ENCODE data around the gene RABGAP1. TPM values are rescaled to one million over a fixed set of nuclear protein-coding genes. Genes with fewer than 3 reads are reported as not detected.

RABGAP1 gene
- total RNA-seq, 1 donor from 2014 or later: 31.9 TPM

- Histone ChIP-seq H3K4me3 (ENCODE audit: low read depth, low read length) (no peak overlapping the region), H3K27me3 (ENCODE audit: control insufficient read depth, insufficient read depth, low read length) (no peaks in the 10 kb centered on the region), H3K36me3 (ENCODE audit: control insufficient read depth, insufficient read depth, low read length) (peaks cover 2% of the 10 kb centered on the region)
- TF ChIP-seq CTCF (IDR thresholded peaks at IDR 0.05; ENCODE audit: insufficient read depth, low read length, severe bottlenecking): no peak
- DNase-seq (ENCODE audit: low read depth) (no peak), FAIRE-seq (no peak)
Observed at GRCh38 chr9:122961139-122961538, 20.3 kb downstream of the RABGAP1 start.

GRCh38 chr9:122975196-122975595 is 34.4 kb downstream of the RABGAP1 start:
- no peak overlapping the region for H3K4me3 ChIP-seq (ENCODE audit: low read depth, low read length)
- no peaks in the 10 kb centered on the region for H3K27me3 ChIP-seq (ENCODE audit: control insufficient read depth, insufficient read depth, low read length)
- FAIRE-seq (no peak), DNase-seq (ENCODE audit: low read depth) (no peak)
- TF ChIP-seq CTCF (IDR thresholded peaks at IDR 0.05; ENCODE audit: insufficient read depth, low read length, severe bottlenecking): no peak
- H3K36me3 ChIP-seq (ENCODE audit: control insufficient read depth, insufficient read depth, low read length): peaks cover 2% of the 10 kb centered on the region

DNA sequence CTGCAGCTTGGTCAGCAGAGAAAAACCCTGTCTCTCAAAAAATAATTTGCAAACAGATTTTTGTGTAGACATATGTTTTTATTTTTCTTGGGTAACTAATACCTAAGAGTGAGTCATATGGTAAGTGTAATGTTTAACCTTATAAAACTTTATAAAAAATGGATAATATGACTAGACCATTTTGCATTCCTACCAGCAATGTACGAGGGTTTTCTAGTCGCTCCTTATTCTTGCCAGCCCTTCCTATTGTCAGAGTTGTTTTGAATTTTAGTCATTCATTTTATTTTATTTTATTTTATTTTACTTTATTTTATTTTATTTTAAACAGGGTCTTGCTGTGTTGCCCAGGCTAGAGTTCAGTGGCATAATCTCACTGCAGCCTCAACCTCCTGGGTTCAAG is 37.8 kb downstream of the RABGAP1 start:
- Histone ChIP-seq H3K36me3 (ENCODE audit: control insufficient read depth, insufficient read depth, low read length) (peaks cover 2% of the 10 kb centered on the region), H3K4me3 (ENCODE audit: low read depth, low read length) (no peak overlapping the region), H3K27me3 (ENCODE audit: control insufficient read depth, insufficient read depth, low read length) (no peaks in the 10 kb centered on the region)
- FAIRE-seq (no peak), DNase-seq (ENCODE audit: low read depth) (no peak)
- TF ChIP-seq CTCF (IDR thresholded peaks at IDR 0.05; ENCODE audit: insufficient read depth, low read length, severe bottlenecking): no peak

GRCh38 chr9:122986010-122986409 is 45.2 kb downstream of the RABGAP1 start:
- no peak for FAIRE-seq

DNA sequence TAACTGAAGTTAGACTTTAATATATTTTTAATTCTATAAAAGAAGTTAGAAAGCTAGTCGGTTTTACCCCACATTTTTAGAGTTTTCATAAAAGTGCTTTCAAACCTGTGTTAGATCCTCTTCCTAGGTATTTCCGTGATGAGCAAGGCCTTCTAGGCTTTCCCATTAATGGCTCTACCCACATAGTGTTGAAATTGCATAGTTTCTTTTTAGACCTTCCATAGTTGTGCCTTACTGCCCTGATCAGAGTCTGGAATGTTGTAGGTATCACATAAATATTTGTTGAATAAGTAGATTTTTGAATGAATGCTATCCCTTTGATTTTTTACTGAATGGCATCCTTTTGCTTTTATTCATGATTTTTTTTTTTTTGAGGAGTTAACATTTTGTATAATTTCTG is 47.3 kb downstream of the RABGAP1 start:
- no peaks in the 10 kb centered on the region for H3K27me3 ChIP-seq (ENCODE audit: control insufficient read depth, insufficient read depth, low read length)
- H3K36me3 ChIP-seq (ENCODE audit: control insufficient read depth, insufficient read depth, low read length): peaks cover 5% of the 10 kb centered on the region
- TF ChIP-seq CTCF (IDR thresholded peaks at IDR 0.05; ENCODE audit: insufficient read depth, low read length, severe bottlenecking): no peak
- DNase-seq (ENCODE audit: low read depth): no peak
- H3K4me3 ChIP-seq (ENCODE audit: low read depth, low read length): no peak overlapping the region
- FAIRE-seq: no peak

More at GRCh38 chr9:122986010-122986409, 45.2 kb downstream of the RABGAP1 start:
- DNase-seq (ENCODE audit: low read depth): no peak
- TF ChIP-seq CTCF (IDR thresholded peaks at IDR 0.05; ENCODE audit: insufficient read depth, low read length, severe bottlenecking): no peak
- no peaks in the 10 kb centered on the region for H3K27me3 ChIP-seq (ENCODE audit: control insufficient read depth, insufficient read depth, low read length)
- H3K4me3 ChIP-seq (ENCODE audit: low read depth, low read length): no peak overlapping the region
- H3K36me3 ChIP-seq (ENCODE audit: control insufficient read depth, insufficient read depth, low read length): peaks cover 7% of the 10 kb centered on the region

- no peak for TF ChIP-seq CTCF (IDR thresholded peaks at IDR 0.05; ENCODE audit: insufficient read depth, low read length, severe bottlenecking)
Observed at GRCh38 chr9:122988920-122989621, 48.3 kb downstream of the RABGAP1 start.

More at GRCh38 chr9:122988920-122989621, 48.3 kb downstream of the RABGAP1 start:
- FAIRE-seq (no peak), DNase-seq (ENCODE audit: low read depth) (no peak)
- Histone ChIP-seq H3K27me3 (ENCODE audit: control insufficient read depth, insufficient read depth, low read length) (no peaks in the 10 kb centered on the region), H3K36me3 (ENCODE audit: control insufficient read depth, insufficient read depth, low read length) (peaks cover 5% of the 10 kb centered on the region), H3K4me3 (ENCODE audit: low read depth, low read length) (no peak overlapping the region)
